ENCODE results near the gene TMEM107. TPM values are rescaled to one million over a fixed set of nuclear protein-coding genes. Genes with fewer than 3 reads are reported as not detected.

The TMEM107 gene
- total RNA-seq, 2 experiments from 2014 or later: 27.6 to 31.5 TPM

GRCh38 chr17:8166731-8167130, 9.4 kb downstream of the TMEM107 start:
- Mint-ChIP-seq H3K36me3 (ENCODE audit: low read depth) (peaks cover 3% of the 10 kb centered on the region), H3K4me1 (ENCODE audit: low read depth) (peaks cover 32% of the 10 kb centered on the region), H3K27ac (no peak overlapping the region), H3K4me3 (no peak overlapping the region), H3K27me3 (ENCODE audit: low read depth) (no peaks in the 10 kb centered on the region), H3K9me3 (no peaks in the 10 kb centered on the region)
- intact Hi-C loops (cut with micrococcal nuclease): no loop called here
- CTCF ChIA-PET: interaction anchor here (0.6 to 0.8 kb wide), 2 partner anchors 8 to 9 kb away, joined by 3 read pairs; no protein-coding TSS in a partner anchor
- DNase-seq: no peak

- H3K4me3 Mint-ChIP-seq: peak overlapping the region; percentile 82
- CTCF ChIA-PET: interaction anchor here (1.1 to 1.6 kb wide), 3 partner anchors 9 to 26 kb away, joined by 4 to 9 read pairs (median 4); no protein-coding TSS in a partner anchor
- peak; percentile 45 for DNase-seq
- no peaks in the 10 kb centered on the region for H3K27me3 Mint-ChIP-seq (ENCODE audit: low read depth)
- intact Hi-C loops (cut with micrococcal nuclease): loop anchor here (1.0 kb wide), 2 partner anchors 8 to 9 kb away; no protein-coding TSS in a partner anchor
- peaks cover 51% of the 10 kb centered on the region for H3K4me1 Mint-ChIP-seq (ENCODE audit: low read depth)
- peak overlapping the region; percentile 97 for H3K27ac Mint-ChIP-seq
- H3K9me3 Mint-ChIP-seq: no peaks in the 10 kb centered on the region
- peaks cover 14% of the 10 kb centered on the region for H3K36me3 Mint-ChIP-seq (ENCODE audit: low read depth)
These were observed 11.4 kb downstream of the TMEM107 start for GRCh38 chr17:8164815-8165131.

- intact Hi-C loops (cut with micrococcal nuclease): loop anchor here (1.0 kb wide), 2 partner anchors 8 to 9 kb away; no protein-coding TSS in a partner anchor
- CTCF ChIA-PET: interaction anchor here (0.9 to 1.6 kb wide), 5 partner anchors 9 to 103 kb away, joined by 3 to 9 read pairs (median 4); partner anchors contain the start of gene ALOXE3
- Mint-ChIP-seq H3K4me3 (peak overlapping the region; percentile 82), H3K9me3 (no peaks in the 10 kb centered on the region), H3K27me3 (ENCODE audit: low read depth) (no peaks in the 10 kb centered on the region), H3K27ac (peak overlapping the region; percentile 97), H3K4me1 (ENCODE audit: low read depth) (peaks cover 57% of the 10 kb centered on the region), H3K36me3 (ENCODE audit: low read depth) (peaks cover 14% of the 10 kb centered on the region)
- DNase-seq: peak; percentile 95
These were observed 12.0 kb downstream of the TMEM107 start for GRCh38 chr17:8163978-8164814.

- H3K9me3 Mint-ChIP-seq: no peaks in the 10 kb centered on the region
- peak; percentile 41 for DNase-seq
- H3K4me1 Mint-ChIP-seq (ENCODE audit: low read depth): peaks cover 60% of the 10 kb centered on the region
- intact Hi-C loops (cut with micrococcal nuclease): no loop called here
- H3K4me3 Mint-ChIP-seq: peak overlapping the region; percentile 82
- no peaks in the 10 kb centered on the region for H3K27me3 Mint-ChIP-seq (ENCODE audit: low read depth)
- peak overlapping the region; percentile 97 for H3K27ac Mint-ChIP-seq
- peaks cover 14% of the 10 kb centered on the region for H3K36me3 Mint-ChIP-seq (ENCODE audit: low read depth)
- CTCF ChIA-PET: interaction anchor here (0.9 to 1.6 kb wide), 5 partner anchors 10 to 102 kb away, joined by 3 to 9 read pairs (median 4); partner anchors contain the start of gene ALOXE3
These were observed 12.9 kb downstream of the TMEM107 start for GRCh38 chr17:8162997-8163977.

GRCh38 chr17:8162233-8162996, 13.8 kb downstream of the TMEM107 start, which contains the start of gene VAMP2:
VAMP2 (minus strand) TSS chr17:8162948; CDS start chr17:8162879, 69 bp downstream.
- no peaks in the 10 kb centered on the region for H3K9me3 Mint-ChIP-seq
- peaks cover 14% of the 10 kb centered on the region for H3K36me3 Mint-ChIP-seq (ENCODE audit: low read depth)
- DNase-seq: peak; percentile 84
- peak within 1 kb of the TSS; percentile 97 for H3K27ac Mint-ChIP-seq
- CTCF ChIA-PET: no interaction called here
- no peaks in the 10 kb centered on the region for H3K27me3 Mint-ChIP-seq (ENCODE audit: low read depth)
- peak within 1 kb of the TSS; percentile 82 for H3K4me3 Mint-ChIP-seq
- H3K4me1 Mint-ChIP-seq (ENCODE audit: low read depth): peaks cover 60% of the 10 kb centered on the region
- intact Hi-C loops (cut with micrococcal nuclease): no loop called here

GRCh38 chr17:8161289-8162232, 14.6 kb downstream of the TMEM107 start:
- peaks cover 14% of the 10 kb centered on the region for H3K36me3 Mint-ChIP-seq (ENCODE audit: low read depth)
- no peaks in the 10 kb centered on the region for H3K27me3 Mint-ChIP-seq (ENCODE audit: low read depth)
- CTCF ChIA-PET: interaction anchor here (0.6 to 1.5 kb wide), 5 partner anchors 10 to 542 kb away, joined by 3 to 6 read pairs (median 4); partner anchors contain the start of gene ALOXE3
- H3K4me3 Mint-ChIP-seq: peak overlapping the region; percentile 82
- H3K4me1 Mint-ChIP-seq (ENCODE audit: low read depth): peaks cover 57% of the 10 kb centered on the region
- H3K9me3 Mint-ChIP-seq: no peaks in the 10 kb centered on the region
- intact Hi-C loops (cut with micrococcal nuclease): no loop called here
- DNase-seq: peak; percentile 32
- peak overlapping the region; percentile 88 for H3K27ac Mint-ChIP-seq

GRCh38 chr17:8160741-8161221, 15.4 kb downstream of the TMEM107 start:
- intact Hi-C loops (cut with micrococcal nuclease): no loop called here
- Mint-ChIP-seq H3K36me3 (ENCODE audit: low read depth) (peaks cover 14% of the 10 kb centered on the region), H3K4me1 (ENCODE audit: low read depth) (peaks cover 55% of the 10 kb centered on the region), H3K4me3 (peak overlapping the region; percentile 82), H3K27ac (peak overlapping the region; percentile 88), H3K27me3 (ENCODE audit: low read depth) (no peaks in the 10 kb centered on the region), H3K9me3 (no peaks in the 10 kb centered on the region)
- peak; percentile 41 for DNase-seq
- CTCF ChIA-PET: interaction anchor here (0.6 to 1.5 kb wide), 6 partner anchors 11 to 541 kb away, joined by 3 to 6 read pairs (median 4); partner anchors contain the start of gene ALOXE3

GRCh38 chr17:8160224-8160577, 16.0 kb downstream of the TMEM107 start:
- Mint-ChIP-seq H3K27me3 (ENCODE audit: low read depth) (no peaks in the 10 kb centered on the region), H3K27ac (peak overlapping the region; percentile 88), H3K4me1 (ENCODE audit: low read depth) (peaks cover 59% of the 10 kb centered on the region), H3K4me3 (no peak overlapping the region), H3K9me3 (no peaks in the 10 kb centered on the region), H3K36me3 (ENCODE audit: low read depth) (peaks cover 14% of the 10 kb centered on the region)
- intact Hi-C loops (cut with micrococcal nuclease): no loop called here
- no peak for DNase-seq
- CTCF ChIA-PET: interaction anchor here (0.6 to 5.4 kb wide), 3 partner anchors 13 to 66 kb away, joined by 5 to 48 read pairs (median 6); no protein-coding TSS in a partner anchor

- Mint-ChIP-seq H3K4me3 (peak overlapping the region; percentile 47), H3K9me3 (no peaks in the 10 kb centered on the region), H3K36me3 (ENCODE audit: low read depth) (peaks cover 14% of the 10 kb centered on the region), H3K4me1 (ENCODE audit: low read depth) (peaks cover 59% of the 10 kb centered on the region), H3K27me3 (ENCODE audit: low read depth) (no peaks in the 10 kb centered on the region), H3K27ac (peak overlapping the region; percentile 88)
- intact Hi-C loops (cut with micrococcal nuclease): loop anchor here (5.0 to 10.0 kb wide), 3 partner anchors 77 to 675 kb away; partner anchors contain the start of genes FXR2, POLR2A and SLC35G6
- CTCF ChIA-PET: interaction anchor here (0.7 to 5.4 kb wide), 7 partner anchors 11 to 37 kb away, joined by 3 to 48 read pairs (median 4); partner anchors contain the start of gene HES7
- no peak for DNase-seq
These were observed 16.5 kb downstream of the TMEM107 start for GRCh38 chr17:8159459-8160223.

GRCh38 chr17:8159032-8159400, 17.2 kb downstream of the TMEM107 start:
- intact Hi-C loops (cut with micrococcal nuclease): loop anchor here (5.0 to 10.0 kb wide), 3 partner anchors 77 to 674 kb away; partner anchors contain the start of genes FXR2, POLR2A and SLC35G6
- CTCF ChIA-PET: interaction anchor here (0.7 to 5.4 kb wide), 10 partner anchors 8 to 65 kb away, joined by 3 to 48 read pairs (median 4); partner anchors contain the start of gene HES7
- H3K4me1 Mint-ChIP-seq (ENCODE audit: low read depth): peaks cover 59% of the 10 kb centered on the region
- no peaks in the 10 kb centered on the region for H3K9me3 Mint-ChIP-seq
- H3K36me3 Mint-ChIP-seq (ENCODE audit: low read depth): peaks cover 14% of the 10 kb centered on the region
- H3K4me3 Mint-ChIP-seq: no peak overlapping the region
- peak overlapping the region; percentile 93 for H3K27ac Mint-ChIP-seq
- no peak for DNase-seq
- no peaks in the 10 kb centered on the region for H3K27me3 Mint-ChIP-seq (ENCODE audit: low read depth)

Measured in activated naive CD4-positive, alpha-beta T cell treated with anti-CD3 and anti-CD28 coated beads for 36 hours (primary cell).